Esophagus muscularis mucosa (tissue), 4 donors: ENCODE data around the gene ETV6. TPM values are rescaled to one million over a fixed set of nuclear protein-coding genes. Genes with fewer than 3 reads are reported as not detected.

Source experiments
- DNase-seq: peaks from one replicate; pipeline ENCODE4 v3.0.0-alpha.2; 2017; ENCODE audit errors: extremely low spot score
- H3K27ac ChIP-seq, 4 donors: fragments of 200-600 bp; sonication (generic); replicated peaks in 1 of 4; 1 replicate in 3 of 4; 2 replicates in 1 of 4; pipeline ENCODE4 v1.5.1; 2016 to 2019; ENCODE audit warnings: mild to moderate bottlenecking in 1 of 4
- H3K27me3 ChIP-seq, 4 donors: fragments of 200-600 bp; sonication (generic); one replicate each; pipeline versions ENCODE4 v1.5.1 to v1.6.0; 2016 to 2019
- H3K36me3 ChIP-seq, 4 donors: fragments of 200-600 bp; sonication (generic); one replicate each; pipeline ENCODE4 v1.5.1; 2016 to 2019
- H3K4me1 ChIP-seq, 4 donors: fragments of 200-600 bp; sonication (generic); one replicate each; pipeline ENCODE4 v1.5.1; 2016 to 2019
- H3K4me3 ChIP-seq, 4 donors: fragments of 200-600 bp; sonication (generic); 1 replicate in 2 of 4; 2 replicates in 2 of 4; pipeline ENCODE4 v1.5.1; 2016 to 2019; ENCODE audit warnings: mild to moderate bottlenecking in 4 of 4, moderate library complexity in 1 of 4
- H3K9me3 ChIP-seq, 4 donors: fragments of 200-600 bp; sonication (generic); 1 replicate in 3 of 4; 2 replicates in 1 of 4; pipeline ENCODE4 v1.5.1; 2016 to 2019
- EP300 ChIP-seq: sonication (generic); formaldehyde crosslinking; IDR thresholded peaks from one replicate; pipeline ENCODE4 v1.6.1; 2017; ENCODE audit warnings: antibody characterized with exemption
- POLR2A ChIP-seq: fragments of 450-650 bp; IDR thresholded peaks from one replicate; pipeline ENCODE4 v1.6.1; 2017; ENCODE audit warnings: antibody characterized with exemption, moderate library complexity, mild to moderate bottlenecking, low read depth
- POLR2AphosphoS5 ChIP-seq, 2 donors: sonication (generic); formaldehyde crosslinking; IDR thresholded peaks; one replicate each; pipeline ENCODE4 v1.6.1; 2017; ENCODE audit warnings: antibody characterized with exemption in 2 of 2
- WGBS: methylation state at CpG from one replicate; pipeline ENCODE4 v1.1.5; 2018; 5-methylcytosine and 5-hydroxymethylcytosine counted together
- intact Hi-C: fragments of 100-400 bp; cut with DNase I; formaldehyde crosslinking; loops from one replicate; pipeline ENCODE4 v1.15.1; 2023
- total RNA-seq, 4 donors: library from RNA; depleted of rRNA; stranded (reverse); fragments of >200 nt; gene quantifications; one replicate each; pipeline versions ENCODE4 v1.1.0 to v1.2.1, GENCODE V29; 2016
- TF ChIP-seq, protein P1 (sequence below), 3 experiments: fragments of 200-600 bp in 2 of 3; fragments of 450-650 bp in 1 of 3; sonication (generic) in 2 of 3; IDR thresholded peaks; one replicate each; pipeline ENCODE4 v1.5.1; 2017 to 2019; ENCODE audit warnings: antibody characterized with exemption in 3 of 3, mild to moderate bottlenecking in 2 of 3, moderate library complexity in 1 of 3

Gene ETV6
- total RNA-seq, 4 donors from 2014 or later, result 22.4 to 29.6 (median 25.3) TPM

- Histone ChIP-seq H3K9me3 (no peaks in the 10 kb centered on the region), H3K27ac (peak overlapping the region; percentile 9 to 84 (median 36)), H3K27me3 (no peaks in the 10 kb centered on the region), H3K36me3 (no peaks in the 10 kb centered on the region), H3K4me1 (peaks cover 60 to 95% (median 90%) of the 10 kb centered on the region in 4 donors), H3K4me3 (no peak overlapping the region)
- WGBS, result 64% methylated on average over 3 of the region's 3 CpGs
- no peak for TF ChIP-seq POLR2AphosphoS5 (IDR thresholded peaks at IDR 0.05)
- TF ChIP-seq, protein P1, sequence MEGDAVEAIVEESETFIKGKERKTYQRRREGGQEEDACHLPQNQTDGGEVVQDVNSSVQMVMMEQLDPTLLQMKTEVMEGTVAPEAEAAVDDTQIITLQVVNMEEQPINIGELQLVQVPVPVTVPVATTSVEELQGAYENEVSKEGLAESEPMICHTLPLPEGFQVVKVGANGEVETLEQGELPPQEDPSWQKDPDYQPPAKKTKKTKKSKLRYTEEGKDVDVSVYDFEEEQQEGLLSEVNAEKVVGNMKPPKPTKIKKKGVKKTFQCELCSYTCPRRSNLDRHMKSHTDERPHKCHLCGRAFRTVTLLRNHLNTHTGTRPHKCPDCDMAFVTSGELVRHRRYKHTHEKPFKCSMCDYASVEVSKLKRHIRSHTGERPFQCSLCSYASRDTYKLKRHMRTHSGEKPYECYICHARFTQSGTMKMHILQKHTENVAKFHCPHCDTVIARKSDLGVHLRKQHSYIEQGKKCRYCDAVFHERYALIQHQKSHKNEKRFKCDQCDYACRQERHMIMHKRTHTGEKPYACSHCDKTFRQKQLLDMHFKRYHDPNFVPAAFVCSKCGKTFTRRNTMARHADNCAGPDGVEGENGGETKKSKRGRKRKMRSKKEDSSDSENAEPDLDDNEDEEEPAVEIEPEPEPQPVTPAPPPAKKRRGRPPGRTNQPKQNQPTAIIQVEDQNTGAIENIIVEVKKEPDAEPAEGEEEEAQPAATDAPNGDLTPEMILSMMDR (IDR thresholded peaks at IDR 0.05), result no peak
- TF ChIP-seq POLR2A, result no peak
- TF ChIP-seq EP300, result no peak
- intact Hi-C loops, result no loop called here
- DNase-seq, result no peak
Measured at GRCh38 chr12:11710906-11711305, 61.4 kb downstream of the ETV6 start.

DNA sequence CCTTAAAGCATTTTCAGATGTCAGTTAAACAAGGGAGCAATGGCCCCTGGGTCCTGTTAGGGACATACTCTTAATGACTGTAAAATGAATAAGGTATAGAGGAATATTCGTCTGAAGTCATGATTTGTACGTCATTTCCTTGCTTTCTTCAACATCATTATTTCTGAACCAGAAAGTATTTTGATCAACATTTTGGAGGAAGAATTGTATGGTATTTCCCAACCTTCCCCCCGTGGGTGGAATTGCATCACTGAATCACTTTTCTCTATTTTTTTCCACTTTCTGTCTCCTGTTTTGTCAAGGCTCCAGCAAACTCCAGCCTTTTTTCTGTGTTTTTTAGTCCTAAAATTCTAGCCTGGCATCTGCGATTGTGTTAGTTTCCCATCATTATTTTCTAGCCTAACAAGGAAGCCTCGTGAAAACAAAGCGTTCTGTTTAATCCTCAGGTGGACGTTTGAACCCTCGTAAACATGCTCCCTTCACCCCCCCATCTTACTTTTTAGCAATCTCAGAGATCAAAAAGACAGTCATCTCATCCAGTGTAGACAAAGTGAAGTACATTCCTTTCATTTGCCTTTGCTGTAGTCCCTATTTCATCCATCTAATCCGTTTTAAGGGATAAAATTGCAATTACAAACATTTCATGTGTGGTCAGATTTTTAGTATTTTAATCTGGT lies 62.3 kb downstream of the ETV6 start:
- Histone ChIP-seq H3K27ac (peak overlapping the region; percentile 9 to 84 (median 36)), H3K9me3 (no peaks in the 10 kb centered on the region), H3K27me3 (no peaks in the 10 kb centered on the region), H3K4me1 (peaks cover 51 to 95% (median 87%) of the 10 kb centered on the region in 4 donors), H3K36me3 (peaks cover 0 to 1% (median 0%) of the 10 kb centered on the region in 4 donors), H3K4me3 (no peak overlapping the region)
- TF ChIP-seq POLR2AphosphoS5 (IDR thresholded peaks at IDR 0.05) (peak in 1 of 2 donors; percentile 13), POLR2A (no peak)
- WGBS, result 67% methylated on average over 9 of the region's 9 CpGs
- intact Hi-C loops, result no loop called here
- DNase-seq, result no peak

GRCh38 chr12:11712491-11712890 lies 63.0 kb downstream of the ETV6 start:
- peak overlapping the region in 2 of 4 donors; percentile 35 to 84 for H3K27ac ChIP-seq
- no peaks in the 10 kb centered on the region for H3K9me3 ChIP-seq
- no peak for DNase-seq
- TF ChIP-seq, protein P1 (IDR thresholded peaks at IDR 0.05), result no peak
- TF ChIP-seq EP300 (no peak), POLR2AphosphoS5 (IDR thresholded peaks at IDR 0.05) (no peak), POLR2A (no peak)
- no peaks in the 10 kb centered on the region for H3K27me3 ChIP-seq
- H3K4me1 ChIP-seq, result peaks cover 47 to 95% (median 87%) of the 10 kb centered on the region in 4 donors
- WGBS, result 97% methylated on average over 6 of the region's 6 CpGs
- H3K4me3 ChIP-seq, result no peak overlapping the region
- peaks cover 0 to 5% (median 0%) of the 10 kb centered on the region in 4 donors for H3K36me3 ChIP-seq
- intact Hi-C loops, result no loop called here

GRCh38 chr12:11713202-11713601 lies 63.7 kb downstream of the ETV6 start:
- H3K4me1 ChIP-seq, result peaks cover 45 to 95% (median 87%) of the 10 kb centered on the region in 4 donors
- H3K36me3 ChIP-seq, result peaks cover 0 to 5% (median 0%) of the 10 kb centered on the region in 4 donors
- TF ChIP-seq POLR2AphosphoS5 (IDR thresholded peaks at IDR 0.05) (no peak), POLR2A (no peak)
- TF ChIP-seq, protein P1 (IDR thresholded peaks at IDR 0.05), result no peak
- H3K9me3 ChIP-seq, result no peaks in the 10 kb centered on the region
- H3K4me3 ChIP-seq, result no peak overlapping the region
- 88% methylated on average over 4 of the region's 4 CpGs for WGBS
- H3K27ac ChIP-seq, result no peak overlapping the region
- no peak for DNase-seq
- intact Hi-C loops, result no loop called here
- H3K27me3 ChIP-seq, result no peaks in the 10 kb centered on the region

DNA sequence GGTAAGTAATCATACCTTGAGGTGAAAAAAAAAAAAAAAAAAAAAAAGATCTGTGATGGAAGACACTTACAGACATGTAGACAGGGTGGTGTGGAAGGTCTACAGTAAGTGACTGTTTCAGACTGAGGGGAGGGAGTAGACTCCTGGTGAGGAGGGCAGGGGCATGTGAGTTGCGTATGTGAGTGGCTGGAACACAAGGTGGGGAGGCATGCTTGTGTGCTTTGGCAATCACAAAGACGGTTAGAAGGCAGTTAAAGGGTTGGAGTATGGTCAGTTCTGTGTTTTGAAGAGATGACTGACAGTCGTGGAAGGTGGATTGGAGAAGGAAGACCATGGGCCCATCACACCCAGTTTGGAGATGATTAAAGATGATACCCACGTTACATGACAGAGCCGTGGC lies 65.2 kb downstream of the ETV6 start:
- Histone ChIP-seq H3K4me1 (peaks cover 52 to 96% (median 88%) of the 10 kb centered on the region in 4 donors), H3K4me3 (no peak overlapping the region), H3K27ac (no peak overlapping the region), H3K36me3 (peaks cover 0 to 5% (median 0%) of the 10 kb centered on the region in 4 donors), H3K9me3 (no peaks in the 10 kb centered on the region), H3K27me3 (no peaks in the 10 kb centered on the region)
- intact Hi-C loops, result no loop called here
- WGBS, result 88% methylated on average over 5 of the region's 5 CpGs
- DNase-seq, result no peak
- no peak for TF ChIP-seq POLR2A
- TF ChIP-seq, protein P1 (IDR thresholded peaks at IDR 0.05), result no peak
- no peak for TF ChIP-seq POLR2AphosphoS5 (IDR thresholded peaks at IDR 0.05)
